DND-41 (cell line): ENCODE measurements around the gene CSRP3.

Experiments
- EZH2 ChIP-seq: IDR thresholded peaks from 3 replicates; pipeline ENCODE4 v1.6.1; 2012; ENCODE audit warnings: borderline replicate concordance, low read depth, mild to moderate bottlenecking, moderate library complexity, low read length, inconsistent platforms; ENCODE audit not compliant: severe bottlenecking
- TF ChIP-seq, protein P1 (sequence below): IDR thresholded peaks from 2 replicates; pipeline ENCODE4 v1.5.1; 2012; ENCODE audit warnings: borderline replicate concordance, low read length, moderate library complexity, mild to moderate bottlenecking; ENCODE audit not compliant: poor library complexity, severe bottlenecking; ENCODE audit errors: extremely low read depth

DNA sequence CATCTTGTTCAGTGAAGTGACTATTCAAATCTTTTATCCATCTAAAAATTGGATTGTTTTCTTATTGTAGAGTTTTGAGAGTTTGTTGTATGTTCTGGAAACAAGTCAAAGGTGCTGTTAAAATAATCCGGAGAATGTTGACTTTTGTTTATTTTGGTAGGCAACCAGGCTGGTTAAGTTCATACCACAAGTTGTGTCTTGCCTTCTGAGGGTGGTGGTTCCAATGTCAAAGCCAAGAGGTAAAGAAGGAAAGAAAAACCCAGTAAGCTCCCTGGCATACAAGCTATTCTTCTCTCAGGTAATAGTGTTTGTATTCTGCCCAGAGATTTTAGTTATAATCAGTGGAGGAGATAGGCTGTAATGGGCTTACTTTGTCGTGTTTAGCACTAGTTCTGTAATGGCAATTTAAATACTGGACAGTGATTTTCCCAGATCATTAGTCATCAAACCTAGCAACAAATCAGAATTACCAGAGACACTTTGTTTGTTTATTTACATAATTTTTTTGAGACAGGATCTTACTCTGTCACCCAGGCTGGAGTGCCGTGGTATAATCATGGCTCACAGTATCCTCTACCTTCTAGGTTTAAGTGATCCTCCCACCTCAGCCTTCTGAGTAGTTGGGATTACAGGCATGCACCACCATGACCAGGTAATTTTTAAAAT lies 15.1 kb upstream of the CSRP3 start:
- TF ChIP-seq, protein P1, sequence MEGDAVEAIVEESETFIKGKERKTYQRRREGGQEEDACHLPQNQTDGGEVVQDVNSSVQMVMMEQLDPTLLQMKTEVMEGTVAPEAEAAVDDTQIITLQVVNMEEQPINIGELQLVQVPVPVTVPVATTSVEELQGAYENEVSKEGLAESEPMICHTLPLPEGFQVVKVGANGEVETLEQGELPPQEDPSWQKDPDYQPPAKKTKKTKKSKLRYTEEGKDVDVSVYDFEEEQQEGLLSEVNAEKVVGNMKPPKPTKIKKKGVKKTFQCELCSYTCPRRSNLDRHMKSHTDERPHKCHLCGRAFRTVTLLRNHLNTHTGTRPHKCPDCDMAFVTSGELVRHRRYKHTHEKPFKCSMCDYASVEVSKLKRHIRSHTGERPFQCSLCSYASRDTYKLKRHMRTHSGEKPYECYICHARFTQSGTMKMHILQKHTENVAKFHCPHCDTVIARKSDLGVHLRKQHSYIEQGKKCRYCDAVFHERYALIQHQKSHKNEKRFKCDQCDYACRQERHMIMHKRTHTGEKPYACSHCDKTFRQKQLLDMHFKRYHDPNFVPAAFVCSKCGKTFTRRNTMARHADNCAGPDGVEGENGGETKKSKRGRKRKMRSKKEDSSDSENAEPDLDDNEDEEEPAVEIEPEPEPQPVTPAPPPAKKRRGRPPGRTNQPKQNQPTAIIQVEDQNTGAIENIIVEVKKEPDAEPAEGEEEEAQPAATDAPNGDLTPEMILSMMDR: no peak
- TF ChIP-seq EZH2: no peak
